ENCODE data around the gene INPPL1.

DNA sequence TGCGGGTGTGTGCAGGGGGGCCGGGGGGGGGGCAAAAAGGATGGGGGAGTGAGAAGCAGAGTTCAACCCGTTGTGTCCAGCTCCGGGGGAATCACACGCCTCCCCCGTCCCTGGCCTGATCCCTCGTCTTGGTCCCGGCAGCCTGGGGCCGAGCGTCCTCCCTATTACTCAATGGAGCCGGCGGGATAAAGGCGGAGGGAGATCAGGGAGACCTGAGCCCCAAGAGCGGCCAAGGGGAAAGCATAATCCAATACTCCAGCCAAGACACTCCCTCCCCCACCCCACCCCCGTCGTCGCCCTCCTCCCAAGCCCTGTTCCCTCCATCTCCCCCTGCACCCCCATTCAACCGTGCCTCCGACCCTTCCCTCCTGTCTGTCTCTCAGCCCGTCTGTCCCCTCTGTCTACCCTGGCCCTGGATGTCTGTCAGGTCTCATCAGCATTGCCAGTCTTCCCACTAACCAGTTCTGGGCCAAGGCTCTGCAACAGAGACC is 16.8 kb downstream of the INPPL1 start:
- TF ChIP-seq, protein P1, sequence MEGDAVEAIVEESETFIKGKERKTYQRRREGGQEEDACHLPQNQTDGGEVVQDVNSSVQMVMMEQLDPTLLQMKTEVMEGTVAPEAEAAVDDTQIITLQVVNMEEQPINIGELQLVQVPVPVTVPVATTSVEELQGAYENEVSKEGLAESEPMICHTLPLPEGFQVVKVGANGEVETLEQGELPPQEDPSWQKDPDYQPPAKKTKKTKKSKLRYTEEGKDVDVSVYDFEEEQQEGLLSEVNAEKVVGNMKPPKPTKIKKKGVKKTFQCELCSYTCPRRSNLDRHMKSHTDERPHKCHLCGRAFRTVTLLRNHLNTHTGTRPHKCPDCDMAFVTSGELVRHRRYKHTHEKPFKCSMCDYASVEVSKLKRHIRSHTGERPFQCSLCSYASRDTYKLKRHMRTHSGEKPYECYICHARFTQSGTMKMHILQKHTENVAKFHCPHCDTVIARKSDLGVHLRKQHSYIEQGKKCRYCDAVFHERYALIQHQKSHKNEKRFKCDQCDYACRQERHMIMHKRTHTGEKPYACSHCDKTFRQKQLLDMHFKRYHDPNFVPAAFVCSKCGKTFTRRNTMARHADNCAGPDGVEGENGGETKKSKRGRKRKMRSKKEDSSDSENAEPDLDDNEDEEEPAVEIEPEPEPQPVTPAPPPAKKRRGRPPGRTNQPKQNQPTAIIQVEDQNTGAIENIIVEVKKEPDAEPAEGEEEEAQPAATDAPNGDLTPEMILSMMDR (IDR thresholded peaks at IDR 0.05; ENCODE audit: low read depth, low read length): no peak
- TF ChIP-seq POLR2A (IDR thresholded peaks at IDR 0.05; ENCODE audit: extremely low read depth, insufficient read length): no peak

Measured in NB4 (cell line).